Activated effector memory CD4-positive, alpha-beta T cell treated with anti-CD3 and anti-CD28 coated beads, Interleukin-2, amount 50 U/mL, for 16 hours (primary cell): ENCODE results near the gene FLNA.
"Not testable (repeated sequence)": the region's sequence is repeated elsewhere in the genome, so short reads cannot be mapped to it uniquely, and the experiment has no call there.

Experiments
- DNase-seq: peaks from one replicate; pipeline ENCODE4 v3.0.0-alpha.2; 2020

FLNA gene

GRCh38 chrX:154357205-154357604, 17.2 kb downstream of the FLNA start:
- no peak for DNase-seq

DNA sequence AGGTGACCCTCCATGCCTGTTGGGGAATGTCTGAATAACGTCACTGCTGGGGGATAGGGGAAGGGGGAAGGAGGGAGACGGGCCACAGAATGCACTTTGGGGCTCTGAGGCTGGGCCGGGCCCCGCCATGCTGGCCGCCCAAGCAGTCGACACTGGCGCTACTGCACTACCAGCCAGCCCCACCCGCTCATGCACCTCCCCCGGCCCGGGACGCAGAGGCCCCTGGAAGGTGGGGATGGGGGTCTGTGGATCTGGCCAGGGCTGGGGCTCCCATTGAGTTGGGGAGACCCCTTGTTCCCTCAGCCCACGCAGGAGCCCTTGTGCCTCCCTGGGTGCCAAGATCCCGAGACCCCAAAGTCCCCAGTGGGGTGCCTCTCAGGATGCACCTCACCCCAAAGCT, 17.8 kb downstream of the FLNA start:
- DNase-seq, result no peak

DNA sequence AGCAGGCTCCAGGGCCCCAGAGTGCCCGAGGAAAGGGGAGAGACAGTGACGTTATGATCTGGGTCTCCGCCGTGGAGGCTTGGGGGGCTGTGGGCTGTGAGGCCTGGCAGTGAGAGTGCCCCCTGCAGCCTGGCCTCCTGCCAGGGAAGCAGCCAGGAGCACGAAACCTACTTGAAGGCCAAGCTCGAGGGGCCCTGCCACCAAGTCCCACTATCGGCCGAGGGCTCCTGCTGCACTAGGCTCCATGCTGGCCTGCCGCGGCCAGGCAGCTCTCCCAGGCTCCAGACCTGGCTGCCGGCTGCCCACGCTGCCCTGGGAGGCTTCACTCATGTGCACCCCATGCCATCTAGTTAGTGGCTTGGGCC, 18.7 kb downstream of the FLNA start:
- DNase-seq, result no peak

DNA sequence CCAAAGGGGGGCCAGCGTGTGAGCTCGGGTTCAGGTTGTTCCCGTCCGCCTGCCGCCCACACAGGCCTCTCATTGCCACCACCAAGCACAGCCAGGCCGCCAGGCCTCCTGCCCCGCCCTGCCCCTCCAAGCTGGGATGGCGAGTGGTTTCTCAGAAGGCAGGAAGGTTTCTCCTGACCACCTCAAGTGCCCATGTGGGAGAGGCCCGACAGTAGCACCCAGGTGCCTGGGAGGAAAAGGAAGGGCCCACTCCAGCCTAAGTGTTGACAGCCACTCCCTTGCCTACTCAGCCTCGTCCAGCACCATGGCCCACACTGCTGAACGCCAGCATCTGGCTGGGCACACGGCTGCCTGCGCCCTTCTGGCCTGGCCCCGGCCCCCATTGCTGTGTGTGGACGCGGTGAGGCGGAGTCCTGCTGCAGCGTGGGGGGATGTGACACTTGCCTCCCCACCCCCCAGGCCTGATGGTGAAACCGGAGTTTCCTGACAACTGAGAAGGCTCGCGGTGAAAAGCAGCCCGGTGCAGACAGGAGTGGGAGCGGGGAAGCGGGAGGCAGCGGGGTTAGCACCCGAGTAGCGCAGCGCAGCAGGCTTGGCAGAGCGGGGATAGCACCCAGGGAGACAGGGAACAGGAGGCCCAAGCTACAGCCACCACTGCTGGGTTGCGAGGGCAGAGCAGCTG, 19.2 kb downstream of the FLNA start:
- no peak for DNase-seq

GRCh38 chrX:154354516-154354915, 19.9 kb downstream of the FLNA start:
- no peak for DNase-seq

- DNase-seq, result no peak
Observed at GRCh38 chrX:154354013-154354412, 20.4 kb downstream of the FLNA start.

DNA sequence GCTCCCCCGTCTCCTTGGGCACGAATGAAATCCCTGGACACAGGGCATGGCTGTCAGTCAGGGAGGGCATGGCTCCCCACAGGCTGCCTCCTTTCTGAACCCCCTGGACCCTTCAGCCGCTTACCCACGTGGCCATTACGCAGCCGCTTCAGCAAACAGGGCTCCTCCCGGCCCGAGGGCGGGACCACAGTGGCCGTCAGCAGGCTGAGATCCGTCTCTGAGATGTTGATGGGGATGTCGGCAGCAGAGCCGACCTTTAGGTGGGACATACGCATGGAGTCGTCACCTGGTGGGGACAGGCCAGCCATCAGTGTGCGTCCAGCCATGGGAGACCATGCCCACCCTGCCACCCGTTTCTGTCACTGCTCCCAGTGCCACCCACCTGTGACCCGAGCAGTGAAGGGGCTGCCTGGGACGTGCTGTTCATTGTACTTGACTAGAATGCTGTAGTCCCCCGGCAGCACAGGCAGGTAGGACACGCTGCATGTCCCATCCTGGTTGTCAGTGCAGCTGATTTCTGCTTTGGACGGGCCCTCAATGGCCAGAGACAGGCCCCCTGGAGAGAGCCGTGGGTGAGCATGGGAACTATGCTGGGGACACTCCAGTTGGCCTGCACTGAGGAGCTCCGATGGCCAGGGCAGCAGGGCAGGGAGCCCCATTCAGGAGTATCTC, 21.1 kb downstream of the FLNA start:
- DNase-seq, result no peak

DNA sequence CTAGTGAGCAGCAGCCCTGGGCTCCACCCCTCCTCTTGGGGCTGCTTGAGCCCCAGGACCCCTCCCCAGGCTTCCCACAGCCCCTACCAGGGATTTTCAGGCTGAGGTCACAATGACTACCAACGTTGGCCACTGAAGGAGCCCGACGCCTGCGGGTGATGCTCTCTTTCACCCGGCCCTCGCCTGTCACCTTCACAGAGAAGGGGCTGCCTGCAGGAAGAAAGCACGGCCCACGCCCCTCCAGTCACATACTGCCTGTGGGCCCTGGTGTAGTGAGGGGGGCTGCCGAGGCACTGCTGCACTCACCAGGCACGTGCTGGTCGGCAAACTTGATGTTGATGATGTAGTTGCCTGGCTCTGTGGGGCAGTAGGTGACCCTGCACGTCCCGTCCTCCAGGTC, 22.0 kb downstream of the FLNA start:
- no peak for DNase-seq

- DNase-seq, result no peak
Observed at GRCh38 chrX:154352012-154352401, 22.4 kb downstream of the FLNA start.

DNA sequence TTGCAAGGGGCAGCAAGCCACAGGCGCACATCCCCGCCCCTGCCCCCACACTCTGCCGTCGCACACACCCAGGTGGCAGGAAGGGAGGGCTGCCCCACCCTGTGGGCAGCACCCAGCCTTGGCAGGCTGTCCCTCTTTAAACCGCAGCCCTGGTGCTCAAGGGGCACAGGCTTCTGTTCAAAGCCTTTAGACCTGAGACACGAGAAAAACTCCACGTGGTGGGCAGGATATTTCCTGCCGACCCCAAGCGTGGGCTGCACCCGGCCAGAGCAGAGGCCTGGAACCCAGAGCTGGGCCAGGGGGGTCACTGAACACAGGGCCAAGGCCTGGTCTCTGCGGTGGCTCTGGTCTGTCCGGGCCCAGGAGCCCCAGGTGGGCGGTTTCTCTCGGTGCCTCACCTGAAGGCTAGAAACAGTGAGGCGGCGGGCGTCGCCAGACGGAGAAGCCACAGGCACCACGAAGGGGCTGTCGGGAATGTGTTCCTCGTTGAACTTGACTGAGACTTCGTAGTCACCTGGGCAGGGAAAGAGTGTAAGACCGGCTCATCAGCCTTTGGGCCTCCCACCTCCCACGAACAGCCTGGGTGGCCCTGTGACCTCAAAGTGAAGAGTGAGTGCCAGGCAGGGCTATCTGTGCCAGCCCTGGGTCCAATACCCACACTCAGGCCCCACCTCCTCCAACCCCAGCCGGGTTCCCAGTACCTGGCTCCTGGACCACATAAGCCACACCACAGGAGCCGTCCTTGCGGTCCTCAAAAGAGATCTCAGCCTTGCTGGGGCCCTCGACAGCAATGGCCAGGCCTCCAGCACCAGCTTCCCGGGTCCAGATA, 23.0 kb downstream of the FLNA start:
- peak; percentile 76 for DNase-seq

GRCh38 chrX:154350429-154351182, 23.8 kb downstream of the FLNA start:
- DNase-seq, result no peak

- DNase-seq, result no peak
Observed at GRCh38 chrX:154349979-154350378, 24.5 kb downstream of the FLNA start.

GRCh38 chrX:154349359-154349935, 25.0 kb downstream of the FLNA start:
- DNase-seq, result peak; percentile 62

DNA sequence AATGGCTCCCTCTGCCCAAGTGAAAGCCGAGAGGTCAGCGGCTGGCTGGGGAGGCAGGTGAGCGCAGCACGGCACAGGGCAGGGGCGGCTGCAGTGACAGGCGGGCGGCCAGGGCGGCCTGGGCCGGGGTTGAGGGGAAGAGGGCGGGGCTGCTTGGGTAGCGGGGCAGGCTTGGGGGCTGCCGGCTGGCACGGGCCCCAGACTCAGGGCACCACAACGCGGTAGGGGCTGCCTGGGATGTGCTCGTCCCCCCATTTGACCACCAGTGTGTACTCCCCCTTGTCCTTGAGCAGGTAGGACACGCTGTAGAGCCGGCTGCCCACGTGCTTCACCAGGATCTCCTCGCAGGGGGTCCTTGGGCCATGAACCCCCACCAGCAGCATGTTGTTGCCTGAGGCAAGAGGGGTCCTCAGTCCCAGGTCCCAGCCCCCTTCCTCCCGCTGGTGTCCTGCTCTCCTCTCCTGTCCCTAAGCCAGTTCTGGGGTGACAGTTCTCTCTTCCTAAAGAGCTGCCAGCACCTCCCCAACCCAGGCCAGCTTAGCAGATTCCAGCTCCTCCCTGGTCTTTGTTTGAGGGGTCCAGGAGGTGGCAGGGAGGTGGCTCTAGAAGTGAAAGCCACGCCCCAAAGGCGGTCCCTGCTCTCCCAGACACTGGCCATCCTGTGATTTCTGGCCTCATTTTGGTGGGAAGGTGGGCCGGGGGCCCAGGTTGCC, 25.6 kb downstream of the FLNA start:
- DNase-seq, result peak; percentile 60

- DNase-seq, result peak; percentile 55
Observed at GRCh38 chrX:154348114-154348531, 26.3 kb downstream of the FLNA start.

DNA sequence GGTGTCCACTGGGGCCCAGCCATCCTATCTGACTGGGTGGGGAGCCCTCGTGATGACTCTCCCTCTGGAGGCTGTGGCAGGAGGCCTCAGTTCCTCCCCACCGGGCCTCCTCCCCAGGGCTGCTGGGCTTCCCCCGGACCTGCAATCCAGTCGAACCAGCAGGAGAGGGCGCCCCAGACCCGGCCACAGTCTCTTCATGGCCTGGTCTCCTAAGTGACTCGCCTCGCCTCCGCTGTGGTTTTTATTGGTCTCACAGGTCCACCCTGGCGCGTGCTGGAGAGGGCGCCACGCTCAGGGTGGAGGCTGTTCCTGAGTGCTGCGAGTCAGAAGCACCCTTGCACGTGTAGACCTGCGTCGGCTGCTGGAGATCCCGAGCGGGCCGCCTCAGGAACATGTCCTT, 30.8 kb downstream of the FLNA start:
- not testable (repeated sequence) for DNase-seq

GRCh38 chrX:154343063-154343462, 31.4 kb downstream of the FLNA start:
- DNase-seq, result not testable (repeated sequence)

DNA sequence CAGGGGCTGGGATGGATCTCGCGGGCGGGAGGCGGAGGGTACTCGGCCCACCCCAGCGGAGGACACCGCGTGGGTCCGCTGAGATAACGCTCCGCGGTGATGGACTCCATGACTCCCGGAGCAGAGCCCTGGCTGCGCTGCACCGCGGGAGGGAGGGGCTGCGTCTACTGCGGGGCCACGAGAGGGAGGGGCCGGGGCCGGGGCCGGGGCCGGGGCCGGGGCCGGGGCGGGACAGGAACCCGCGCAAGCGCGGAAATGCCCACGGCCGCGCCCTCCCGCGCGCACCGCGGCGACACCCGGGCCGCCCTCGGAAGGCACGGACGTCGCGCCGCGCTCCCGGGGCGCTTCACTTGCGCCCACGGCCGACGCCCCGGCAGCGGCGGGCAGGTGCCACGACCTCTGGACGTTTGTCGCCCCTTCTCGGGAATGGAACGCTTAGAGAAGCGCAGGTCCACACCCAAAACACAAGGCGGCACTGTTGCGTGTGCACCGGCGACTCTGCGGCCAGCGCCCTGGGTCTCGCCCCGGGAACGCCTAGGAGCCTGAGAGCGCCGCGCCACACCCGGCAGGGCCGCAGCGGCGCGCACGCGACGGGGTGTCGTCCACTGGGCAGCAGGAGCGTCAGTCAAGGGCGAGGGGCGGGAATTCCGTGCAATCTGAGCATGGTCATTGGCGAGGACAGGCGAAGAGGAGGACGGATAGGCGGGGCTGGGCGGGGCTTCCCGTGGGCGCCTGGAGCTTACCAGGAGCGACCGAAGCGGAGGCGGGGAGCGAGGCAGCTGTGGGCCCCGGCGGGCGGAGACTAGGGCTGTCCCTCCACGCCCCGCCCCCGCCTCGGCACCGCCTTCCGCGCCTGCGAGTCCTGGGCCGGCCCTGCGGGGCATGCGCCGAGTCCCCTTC, 32.8 kb downstream of the FLNA start:
- DNase-seq, result peak; percentile 68

DNA sequence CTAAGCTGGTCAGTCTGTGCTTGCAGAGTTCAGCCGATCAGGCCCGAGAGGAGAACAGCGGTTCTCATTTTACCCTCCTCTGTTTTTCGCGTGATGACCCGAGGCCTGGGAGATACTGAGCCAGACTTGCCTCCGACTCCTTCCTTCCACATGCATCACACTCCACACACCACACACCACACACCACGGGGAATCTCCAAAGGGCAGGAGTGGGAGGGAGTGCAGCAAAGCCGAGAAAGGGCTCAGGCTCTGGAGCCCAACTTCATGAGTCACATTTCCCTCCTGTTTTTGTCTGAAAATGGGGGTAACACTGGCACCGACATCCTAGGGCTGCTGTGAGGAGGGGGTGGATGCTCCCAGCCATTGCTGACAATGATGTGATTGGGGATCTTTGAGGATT, 39.9 kb downstream of the FLNA start:
- peak; percentile 74 for DNase-seq

DNA sequence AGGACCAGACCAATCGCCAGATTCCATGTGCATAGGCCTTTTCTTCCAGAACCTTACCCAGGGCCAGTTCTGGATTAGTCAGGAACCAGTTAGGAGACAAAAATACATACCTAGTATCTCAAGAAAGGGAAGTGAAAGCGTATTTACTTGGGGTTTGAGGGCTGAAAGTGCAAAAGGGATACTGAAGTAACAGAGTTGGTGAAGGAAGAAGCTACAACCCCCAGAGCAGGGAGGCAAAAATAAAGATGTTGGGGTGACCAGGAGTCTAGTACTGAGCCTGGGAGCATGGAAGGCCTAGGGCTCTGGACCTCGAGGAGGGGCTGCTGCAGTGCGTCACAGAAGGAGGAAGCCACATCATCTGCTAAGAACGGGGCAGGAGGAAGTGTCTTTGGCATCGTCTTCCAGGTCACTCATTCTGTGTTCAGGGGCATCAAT, 40.6 kb downstream of the FLNA start:
- no peak for DNase-seq

DNA sequence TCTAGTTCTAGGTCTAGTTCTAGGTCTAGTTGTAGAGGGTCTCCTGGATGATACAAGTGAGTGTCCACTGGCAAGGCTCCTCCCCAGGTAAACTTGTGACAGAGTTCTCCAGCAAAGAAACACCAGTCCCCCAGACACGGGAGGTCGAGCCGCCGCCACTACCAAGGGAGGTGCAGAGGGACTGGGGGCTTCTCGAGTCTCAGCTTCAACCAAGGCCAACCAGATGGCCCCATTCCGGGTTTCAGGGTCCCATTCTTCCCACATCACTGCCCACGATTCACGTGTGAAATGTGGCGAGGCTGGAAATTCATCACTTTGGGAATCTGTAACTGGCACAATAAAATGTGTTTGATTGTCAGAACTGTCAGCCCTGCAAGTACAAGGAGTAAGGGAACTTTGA, 41.3 kb downstream of the FLNA start:
- DNase-seq, result no peak
